K562 (cell line): ENCODE measurements around the gene PTK7. TPM values are rescaled to one million over a fixed set of nuclear protein-coding genes. Genes with fewer than 3 reads are reported as not detected.
A peak's percentile ranks its signal among the peaks of the same experiment; 100 is the strongest.

ENCODE experiments used
- ATAC-seq: fragments of 200-7000 bp; cut with Tn5 transposase; 3 replicates; pipeline ENCODE4 v1.9.1; 2020; ENCODE audit warnings: moderate library complexity
- BruUV-seq: library from RNA; stranded (reverse); fragments of 400-500 nt; replicated peaks from 2 replicates; lab custom pipeline; 2021; lab: Mats Ljungman, UMichigan
- CTCF ChIA-PET: fragments of 300-600 bp; formaldehyde crosslinking; extraction: SDS; loops from one replicate; lab custom pipeline; 2021; ENCODE audit warnings: low intra/inter-chr PET ratio; lab: Yijun Ruan, JAX
- POLR2A ChIA-PET: fragments of 300-600, 350-650 bp; sonication (Branson Sonifier 250); formaldehyde crosslinking; extraction: SDS; loops from one replicate; lab custom pipeline; 2021; ENCODE audit warnings: antibody characterized with exemption, inconsistent platforms; lab: Yijun Ruan, JAX
- DNase-seq, 4 experiments: peaks; one replicate each; pipeline versions ENCODE4 v3.0.0 to v3.0.0-alpha.2; 2011 to 2018; ENCODE audit warnings: low spot score in 3 of 4, mixed read lengths in 3 of 4; ENCODE audit errors: extremely low read depth in 1 of 4
- FAIRE-seq: peaks from 2 replicates; lab custom pipeline; 2011; peaks lifted over from hg19 to GRCh38; lab: Jason Lieb, UNC
- H2AFZ ChIP-seq: 2 replicates; pipeline ENCODE4 v1.6.0; 2011; ENCODE audit warnings: low read depth, low read length, control low read depth, inconsistent platforms
- H3K27ac ChIP-seq: fragments of 200-600 bp; 3 replicates; pipeline ENCODE4 v1.8.0; 2011; ENCODE audit warnings: low read depth, mild to moderate bottlenecking, control low read depth, inconsistent platforms, low read length, moderate library complexity, mixed read lengths; ENCODE audit errors: extremely low read depth
- H3K27me3 ChIP-seq, 2 experiments: fragments of 300-600 bp in 1 of 2; 2 replicates in 1 of 2; 3 replicates in 1 of 2; pipeline versions ENCODE4 v1.6.0 to v1.8.0; 2011; ENCODE audit warnings: inconsistent platforms in 2 of 2, low read length in 2 of 2, mild to moderate bottlenecking in 1 of 2, mixed read lengths in 1 of 2, moderate library complexity in 1 of 2; ENCODE audit not compliant: control insufficient read depth in 2 of 2, insufficient read depth in 2 of 2
- H3K36me3 ChIP-seq: fragments of 300-600 bp; 3 replicates; pipeline ENCODE4 v1.8.0; 2011; ENCODE audit warnings: mild to moderate bottlenecking, low read length, inconsistent platforms; ENCODE audit not compliant: control insufficient read depth, insufficient read depth
- H3K4me1 ChIP-seq, 2 experiments: fragments of 200-600 bp in 1 of 2; replicated peaks in 1 of 2; 2 replicates in 1 of 2; 3 replicates in 1 of 2; pipeline versions ENCODE4 v1.5.1 to v1.8.0; 2011; ENCODE audit warnings: inconsistent platforms in 2 of 2, low read length in 2 of 2, mild to moderate bottlenecking in 1 of 2, mixed read lengths in 1 of 2, moderate library complexity in 1 of 2; ENCODE audit not compliant: control insufficient read depth in 2 of 2, insufficient read depth in 2 of 2
- H3K4me2 ChIP-seq: 2 replicates; pipeline ENCODE4 v1.6.1; 2011; ENCODE audit warnings: low read length, control low read depth, inconsistent platforms, mixed read lengths; ENCODE audit not compliant: insufficient read depth
- H3K4me3 ChIP-seq: fragments of 200-600 bp; sonication (generic), shearing (Covaris generic); 2 replicates; pipeline ENCODE4 v1.5.1; 2016; ENCODE audit warnings: control low read depth, inconsistent platforms
- H3K79me2 ChIP-seq: fragments of 200-600 bp; 3 replicates; pipeline ENCODE4 v1.8.0; 2011; ENCODE audit warnings: low read length, inconsistent platforms; ENCODE audit not compliant: control insufficient read depth, insufficient read depth
- H3K9ac ChIP-seq, 2 experiments: 2 replicates each; pipeline versions ENCODE4 v1.6.0 to v1.6.1; 2011; ENCODE audit warnings: low read depth in 2 of 2, low read length in 2 of 2, control low read depth in 1 of 2, inconsistent platforms in 1 of 2, mild to moderate bottlenecking in 1 of 2, mixed read lengths in 1 of 2; ENCODE audit not compliant: insufficient read depth in 1 of 2
- H3K9me1 ChIP-seq: one replicate; pipeline ENCODE4 v1.6.0; 2011; ENCODE audit warnings: inconsistent platforms, mild to moderate bottlenecking, low read length, moderate library complexity; ENCODE audit not compliant: control insufficient read depth, insufficient read depth
- H3K9me3 ChIP-seq: replicated peaks from 2 replicates; pipeline ENCODE4 v1.5.1; 2011; ENCODE audit warnings: low read depth, low read length, inconsistent platforms; ENCODE audit not compliant: control insufficient read depth, insufficient read depth
- H4K20me1 ChIP-seq: replicated peaks from 2 replicates; pipeline ENCODE4 v1.6.1; 2011; ENCODE audit warnings: low read length, inconsistent platforms, mixed read lengths; ENCODE audit not compliant: control insufficient read depth, insufficient read depth
- ATF3 ChIP-seq, 2 experiments: fragments of 450-650 bp in 1 of 2; sonication (generic) in 1 of 2; formaldehyde crosslinking in 1 of 2; IDR thresholded peaks in 1 of 2; conservative IDR thresholded peaks in 1 of 2; 2 replicates each; pipeline versions ENCODE4 v1.6.1 to v1.8.1; 2016 to 2023; ENCODE audit warnings: mild to moderate bottlenecking in 2 of 2, moderate library complexity in 2 of 2, inconsistent platforms in 1 of 2, missing genetic modification reagents in 1 of 2
- CBFB ChIP-seq: sonication (generic); formaldehyde crosslinking; IDR thresholded peaks from 2 replicates; pipeline ENCODE4 v1.4.0; 2020; ENCODE audit warnings: mild to moderate bottlenecking, missing genetic modification reagents
- KAT2B ChIP-seq: IDR thresholded peaks from one replicate; pipeline ENCODE4 v1.6.1; 2012; ENCODE audit warnings: low read depth, mild to moderate bottlenecking, control low read depth, inconsistent platforms, low read length, moderate library complexity
- MTA2 ChIP-seq: fragments of 450-650 bp; IDR thresholded peaks from 2 replicates; pipeline ENCODE4 v1.6.1; 2016; ENCODE audit warnings: low read depth
- NFATC3 ChIP-seq: fragments of 450-650 bp; IDR thresholded peaks from 2 replicates; pipeline ENCODE4 v1.6.1; 2017; ENCODE audit warnings: mild to moderate bottlenecking
- NFIC ChIP-seq: fragments of 450-650 bp; IDR thresholded peaks from 2 replicates; pipeline ENCODE4 v1.6.1; 2017; ENCODE audit warnings: mild to moderate bottlenecking, inconsistent platforms
- NFRKB ChIP-seq: fragments of 450-650 bp; IDR thresholded peaks from 2 replicates; pipeline ENCODE4 v1.6.1; 2016; ENCODE audit warnings: low read depth
- SAP30 ChIP-seq: fragments of 200-600 bp; sonication (generic); IDR thresholded peaks from 2 replicates; pipeline ENCODE4 v1.6.1; 2012; ENCODE audit warnings: borderline replicate concordance, low read depth, mild to moderate bottlenecking, moderate library complexity, low read length, control low read depth, inconsistent platforms; ENCODE audit not compliant: insufficient read depth, poor library complexity, severe bottlenecking
- ZBTB34 ChIP-seq: fragments of 250-450 bp; sonication (Bioruptor Pico); IDR thresholded peaks from 2 replicates; pipeline ENCODE4 v1.8.0; 2021; ENCODE audit warnings: mild to moderate bottlenecking, moderate library complexity
- ZBTB5 ChIP-seq: fragments of 450-650 bp; IDR thresholded peaks from 2 replicates; pipeline ENCODE4 v1.6.1; 2017; ENCODE audit warnings: antibody characterized with exemption
- ZNF57 ChIP-seq: fragments of 450-650 bp; formaldehyde crosslinking; IDR thresholded peaks from 2 replicates; pipeline ENCODE4 v1.4.0; 2020; ENCODE audit warnings: mild to moderate bottlenecking, moderate library complexity
- WGBS: fragments of 100-300 bp; shearing (Covaris generic); methylation state at CpG from one replicate; pipeline ENCODE4 v1.1.6; 2016; ENCODE audit warnings: low coverage, mixed read lengths; ENCODE audit not compliant: insufficient coverage; ENCODE audit errors: missing lambda C conversion rate; 5-methylcytosine and 5-hydroxymethylcytosine counted together
- in situ Hi-C: fragments of 300-500 bp; cut with MboI; formaldehyde crosslinking; loops from 4 replicates; pipeline ENCODE4 v1.15.0; 2018; ENCODE audit warnings: inconsistent platforms, mixed read lengths
- intact Hi-C: fragments of 100-400 bp; cut with micrococcal nuclease; formaldehyde crosslinking; loops from 2 replicates; pipeline ENCODE4 v1.14.2; 2022
- polyA plus RNA-seq, 8 experiments: library from polyadenylated mRNA; depleted of rRNA in 4 of 8; stranded (reverse) in 5 of 8; unstranded in 3 of 8; fragments of >200 nt; fragmentation: Nextera tagmentation in 2 of 8; fragmentation: Illumina TruSeq in 1 of 8; extraction: Ambion mirVana in 2 of 8; extraction: Trizol in 1 of 8; gene quantifications; 2 replicates each; pipeline versions ENCODE4 v1.2.1 to v1.2.3, GENCODE V29; 2011 to 2014; ENCODE audit warnings: inconsistent platforms in 1 of 8, missing spikeins in 1 of 8
- total RNA-seq, 7 experiments: library from RNA; depleted of rRNA in 6 of 7; stranded (reverse); fragments of >200 nt in 6 of 7; fragmentation: Illumina TruSeq in 2 of 7; extraction: Trizol in 2 of 7; gene quantifications; 2 replicates each; pipeline versions ENCODE4 v1.2.1 to v1.2.3, GENCODE V29; 2011 to 2021; ENCODE audit warnings: low replicate concordance in 1 of 7

PTK7 gene
- total and polyA plus RNA-seq, 9 of the 15 experiments (the other 6 are each of a cell fraction or from before 2014, with no cell fraction given) = 0.20 to 6.8 (median 4.2) TPM

GRCh38 chr6:43127877-43128276 lies 51.8 kb downstream of the PTK7 start:
- ChIA-PET POLR2A (no interaction called here), CTCF (no interaction called here)
- DNase-seq = no peak
- Histone ChIP-seq H3K79me2 (no peaks in the 10 kb centered on the region), H3K27ac (no peak overlapping the region), H3K27me3 (peaks cover 0 to 39% of the 10 kb centered on the region in 2 experiments; a peak in 2 of 5 replicates), H2AFZ (no peak overlapping the region), H3K36me3 (no peaks in the 10 kb centered on the region), H3K4me3 (no peak overlapping the region), H3K9me3 (no peaks in the 10 kb centered on the region), H3K9ac (no peak overlapping the region), H3K4me1 (peaks cover 0 to 30% of the 10 kb centered on the region in 2 experiments; a peak in 4 of 5 replicates), H3K9me1 (no peaks in the 10 kb centered on the region), H4K20me1 (no peaks in the 10 kb centered on the region; the same call in 1 of the 2 replicates), H3K4me2 (no peak overlapping the region)
- 39% methylated on average over 11 of the region's 11 CpGs for WGBS
- intact Hi-C loops = no loop called here
- TF ChIP-seq NFIC (peak; percentile 53), MTA2 (no peak)
- ATAC-seq = no peak
- in situ Hi-C loops = no loop called here
- no TSS peak for BruUV-seq
- FAIRE-seq = no peak

- Histone ChIP-seq H3K9me3 (no peaks in the 10 kb centered on the region), H3K9me1 (no peaks in the 10 kb centered on the region), H3K27ac (no peak overlapping the region), H3K27me3 (peaks cover 0 to 39% of the 10 kb centered on the region in 2 experiments; a peak in 2 of 5 replicates), H3K79me2 (no peaks in the 10 kb centered on the region), H3K4me2 (no peak overlapping the region), H3K36me3 (no peaks in the 10 kb centered on the region), H3K4me1 (peaks cover 0 to 24% of the 10 kb centered on the region in 2 experiments; a peak in 4 of 5 replicates), H3K9ac (peak overlapping the region in 1 of 2 experiments; percentile 62; a peak in 2 of 4 replicates), H4K20me1 (no peaks in the 10 kb centered on the region; the same call in 1 of the 2 replicates), H2AFZ (no peak overlapping the region), H3K4me3 (no peak overlapping the region)
- FAIRE-seq (no peak), DNase-seq (peak in 1 of 4 experiments; percentile 13), ATAC-seq (no peak)
- intact Hi-C loops (loop anchor here (1.0 kb wide), 1 partner anchor 59 kb away; no protein-coding TSS in a partner anchor), in situ Hi-C loops (no loop called here)
- CTCF ChIA-PET = interaction anchor here (1.5 kb wide), 1 partner anchor 227 kb away, joined by 4 read pairs; no protein-coding TSS in a partner anchor
- BruUV-seq = no TSS peak
- 19% methylated on average over 16 of the region's 16 CpGs for WGBS
- POLR2A ChIA-PET = interaction anchor here (0.8 to 1.0 kb wide), 2 partner anchors 58 to 116 kb away, joined by 3 read pairs; partner anchors contain the start of gene MEA1
- TF ChIP-seq NFRKB = no peak
- TF ChIP-seq SAP30 = no peak
- no peak for TF ChIP-seq ZBTB5
- TF ChIP-seq NFATC3 = no peak
- no peak for TF ChIP-seq ZBTB34 (CRISPR knock-in tag)
- TF ChIP-seq ATF3 (IDR thresholded peaks at IDR 0.05) = no peak
- no peak for TF ChIP-seq ATF3 (CRISPR knock-in tag; conservative IDR thresholded peaks at IDR 0.05)
- no peak for TF ChIP-seq CBFB
- no peak for TF ChIP-seq ZNF57 (CRISPR knock-in tag)
- TF ChIP-seq KAT2B = no peak
These were observed 52.8 kb downstream of the PTK7 start for GRCh38 chr6:43128926-43129325.
